Hepatocyte (in vitro differentiated cells): Measurements from ENCODE around the gene CAPG.

ENCODE experiments used
- EZH2 ChIP-seq: fragments of 200-600 bp; sonication (generic); IDR thresholded peaks from 2 replicates; pipeline ENCODE4 v1.6.1; 2016; ENCODE audit warnings: antibody characterized with exemption, mild to moderate bottlenecking, borderline replicate concordance
- TF ChIP-seq, protein P1 (sequence below): fragments of 200-600 bp; sonication (generic); IDR thresholded peaks from 2 replicates; pipeline ENCODE4 v1.5.1; 2016; ENCODE audit warnings: antibody characterized with exemption, mild to moderate bottlenecking; ENCODE audit not compliant: poor library complexity

DNA sequence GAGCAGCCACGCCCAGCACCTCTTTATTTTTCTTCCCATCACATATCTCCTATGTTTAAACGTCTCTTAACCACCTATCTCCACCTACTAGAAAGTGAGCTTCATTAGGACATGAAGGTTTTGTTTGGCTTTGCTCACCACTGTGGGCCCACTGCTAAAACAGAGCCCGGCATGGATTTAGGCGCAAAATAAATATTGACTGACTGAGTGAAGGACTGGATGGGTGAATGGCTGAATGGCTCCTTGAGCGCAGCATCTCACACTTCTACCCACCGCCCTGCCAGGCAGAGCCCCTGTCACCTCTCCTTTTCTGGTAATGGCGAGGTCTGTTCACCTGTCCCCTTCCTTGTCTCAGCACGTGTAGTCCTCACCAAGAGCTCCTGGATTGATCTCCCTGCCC, 10.1 kb downstream of the CAPG start:
- TF ChIP-seq, protein P1, sequence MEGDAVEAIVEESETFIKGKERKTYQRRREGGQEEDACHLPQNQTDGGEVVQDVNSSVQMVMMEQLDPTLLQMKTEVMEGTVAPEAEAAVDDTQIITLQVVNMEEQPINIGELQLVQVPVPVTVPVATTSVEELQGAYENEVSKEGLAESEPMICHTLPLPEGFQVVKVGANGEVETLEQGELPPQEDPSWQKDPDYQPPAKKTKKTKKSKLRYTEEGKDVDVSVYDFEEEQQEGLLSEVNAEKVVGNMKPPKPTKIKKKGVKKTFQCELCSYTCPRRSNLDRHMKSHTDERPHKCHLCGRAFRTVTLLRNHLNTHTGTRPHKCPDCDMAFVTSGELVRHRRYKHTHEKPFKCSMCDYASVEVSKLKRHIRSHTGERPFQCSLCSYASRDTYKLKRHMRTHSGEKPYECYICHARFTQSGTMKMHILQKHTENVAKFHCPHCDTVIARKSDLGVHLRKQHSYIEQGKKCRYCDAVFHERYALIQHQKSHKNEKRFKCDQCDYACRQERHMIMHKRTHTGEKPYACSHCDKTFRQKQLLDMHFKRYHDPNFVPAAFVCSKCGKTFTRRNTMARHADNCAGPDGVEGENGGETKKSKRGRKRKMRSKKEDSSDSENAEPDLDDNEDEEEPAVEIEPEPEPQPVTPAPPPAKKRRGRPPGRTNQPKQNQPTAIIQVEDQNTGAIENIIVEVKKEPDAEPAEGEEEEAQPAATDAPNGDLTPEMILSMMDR, result no peak
- TF ChIP-seq EZH2, result no peak
